Activated CD4-positive, CD25-positive, alpha-beta regulatory T cell treated with anti-CD3 and anti-CD28 coated beads, Interleukin-2, amount 50 U/mL, for 16 hours (primary cell): ENCODE data around the gene TCF7L1.
A peak's percentile ranks its signal among the peaks of the same experiment; 100 is the strongest.

Source experiments
- DNase-seq: peaks from one replicate; pipeline ENCODE4 v3.0.0-alpha.2; 2020; ENCODE audit warnings: low read depth, low spot score

TCF7L1 gene

DNA sequence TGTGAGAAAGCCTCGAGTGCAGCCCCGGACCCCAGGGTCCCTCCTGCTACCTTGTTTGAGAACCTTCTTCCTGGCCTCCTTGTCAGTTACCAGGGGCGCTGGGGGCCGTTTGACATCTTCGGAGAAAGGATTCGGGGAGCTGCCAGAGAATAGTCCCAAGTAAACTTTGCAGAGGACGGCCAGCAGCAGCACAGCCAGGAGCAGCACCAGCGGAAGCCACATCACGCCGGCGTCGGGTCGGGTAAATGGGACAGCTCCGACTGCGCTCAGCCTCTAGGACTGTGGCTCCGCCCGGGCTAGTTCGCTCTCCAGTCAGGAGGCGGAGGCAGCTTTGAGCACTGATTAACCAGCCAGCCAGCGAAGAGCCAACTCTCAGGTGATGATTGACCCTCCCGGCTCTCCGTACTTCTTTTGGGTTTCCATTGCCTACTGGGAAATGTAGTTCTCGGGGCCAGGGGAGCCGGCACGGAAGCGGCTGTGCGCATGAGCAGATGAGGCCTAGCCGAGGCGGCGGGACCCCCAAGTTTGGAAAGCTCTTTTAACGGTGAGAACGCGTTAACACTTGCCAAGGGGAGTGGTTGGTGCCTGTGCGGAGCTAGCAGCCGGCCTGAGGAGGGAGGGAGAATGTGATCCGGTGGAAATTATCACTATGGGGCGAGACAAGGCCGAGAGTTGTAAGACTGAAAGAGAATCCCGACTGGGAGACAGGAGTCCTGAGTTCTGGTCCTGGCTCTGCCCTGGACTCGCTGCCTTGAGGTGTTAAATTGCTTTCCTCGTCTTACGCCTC, 221.3 kb downstream of the TCF7L1 start, which contains the start of the genes ELMOD3 and RETSAT:
ELMOD3 (plus strand) TSS at position 484 of the 787 bp plus-strand sequence. CDS start 2,430 bp downstream, outside the sequence.
RETSAT (minus strand) TSS at position 243 of the 787 bp plus-strand sequence; CDS start at position 222, 21 bp downstream.
- peak; percentile 97 for DNase-seq

DNA sequence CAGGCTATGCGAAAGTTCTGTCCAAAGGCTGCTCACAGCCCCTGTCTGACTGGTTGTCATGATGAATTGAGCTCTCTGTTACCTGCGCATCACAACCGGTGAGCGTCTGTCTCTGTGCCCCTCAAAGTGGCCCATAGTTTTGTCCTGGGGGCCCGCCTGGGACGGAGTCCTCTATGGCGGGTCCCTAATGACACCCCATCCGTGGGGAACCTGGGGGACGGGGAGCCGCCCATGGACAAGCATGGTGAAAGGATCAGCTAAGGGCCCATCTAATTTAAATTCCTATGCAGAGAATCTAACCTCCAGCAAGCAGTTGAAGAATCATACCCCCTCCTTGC, 221.8 kb downstream of the TCF7L1 start:
- DNase-seq: no peak

- DNase-seq: no peak
Measured at GRCh38 chr2:85355521-85355920, 222.3 kb downstream of the TCF7L1 start.

- no peak for DNase-seq
Measured at GRCh38 chr2:85356186-85356585, 223.0 kb downstream of the TCF7L1 start.

- DNase-seq: no peak
Measured at GRCh38 chr2:85357736-85358135, 224.5 kb downstream of the TCF7L1 start.
